Neural crest cell (in vitro differentiated cells): ENCODE results near the gene PRR13. TPM values are rescaled to one million over a fixed set of nuclear protein-coding genes. Genes with fewer than 3 reads are reported as not detected.
A peak's percentile ranks its signal among the peaks of the same experiment; 100 is the strongest.
"Not testable (repeated sequence)": the region's sequence is repeated elsewhere in the genome, so short reads cannot be mapped to it uniquely, and the experiment has no call there.

Experiments
- DNase-seq: peaks from one replicate; pipeline ENCODE4 v3.0.0; 2021; ENCODE audit warnings: low read depth, mixed read lengths, low spot score
- H3K27ac Mint-ChIP-seq: one replicate; pipeline ENCODE4 v1.8.0; 2021; ENCODE audit warnings: mild to moderate bottlenecking, mixed read lengths; ENCODE audit not compliant: unreplicated experiment
- H3K27me3 Mint-ChIP-seq: 2 replicates; pipeline ENCODE4 v1.8.0; 2021; ENCODE audit warnings: low read depth, mild to moderate bottlenecking, mixed read lengths
- H3K36me3 Mint-ChIP-seq: 2 replicates; pipeline ENCODE4 v1.8.0; 2021; ENCODE audit warnings: low read depth, mild to moderate bottlenecking, mixed read lengths
- H3K4me1 Mint-ChIP-seq: 2 replicates; pipeline ENCODE4 v1.8.0; 2021; ENCODE audit warnings: mixed read lengths
- H3K4me3 Mint-ChIP-seq: one replicate; pipeline ENCODE4 v1.8.0; 2021; ENCODE audit warnings: mild to moderate bottlenecking, mixed read lengths
- H3K9me3 Mint-ChIP-seq: 2 replicates; pipeline ENCODE4 v1.8.0; 2021; ENCODE audit warnings: mixed read lengths
- CTCF ChIP-seq: fragments of 200-600 bp; sonication (generic); conservative IDR thresholded peaks from 2 replicates; pipeline ENCODE4 v1.5.0; 2021; ENCODE audit warnings: antibody characterized with exemption, mild to moderate bottlenecking
- long read RNA-seq: library from polyadenylated mRNA; unstranded; transcript quantifications from one replicate; pipeline ENCODE4 v2.0.0, GENCODE V29; 2020
- total RNA-seq: library from RNA; stranded (reverse); gene quantifications from 2 replicates; pipeline ENCODE4 v1.2.1, GENCODE V29; 2021

Gene PRR13
- 82.8 and 89.1 TPM in 2 replicates for total RNA-seq
- long read RNA-seq, partial matches to known transcripts, result 0 of 2 reads
- long read RNA-seq, other reads (novel, unspliced or antisense), result 0 of 2 reads

- DNase-seq, result peak; percentile 96
- Mint-ChIP-seq H3K27me3 (no peaks in the 10 kb centered on the region), H3K4me1 (peaks cover 25% of the 10 kb centered on the region), H3K4me3 (peak within 1 kb of the TSS; percentile 92), H3K9me3 (no peaks in the 10 kb centered on the region), H3K36me3 (no peaks in the 10 kb centered on the region), H3K27ac (peak within 1 kb of the TSS; percentile 97)
- TF ChIP-seq CTCF, result no peak
Observed at GRCh38 chr12:53441040-53441833, at the start of gene PRR13. PRR13 (plus strand) TSS chr12:53441734; CDS start chr12:53442715, 981 bp downstream.

GRCh38 chr12:53399896-53400295, 41.6 kb upstream of the PRR13 start:
- Mint-ChIP-seq H3K9me3 (peaks cover 4% of the 10 kb centered on the region), H3K27me3 (no peaks in the 10 kb centered on the region), H3K36me3 (peaks cover 7% of the 10 kb centered on the region), H3K4me1 (peaks cover 24% of the 10 kb centered on the region), H3K4me3 (no peak overlapping the region), H3K27ac (no peak overlapping the region)
- no peak for DNase-seq
- no peak for TF ChIP-seq CTCF

- Mint-ChIP-seq H3K36me3 (peaks cover 10% of the 10 kb centered on the region), H3K4me1 (peaks cover 11% of the 10 kb centered on the region)
- not testable (repeated sequence) for H3K27ac Mint-ChIP-seq, H3K4me3 Mint-ChIP-seq, DNase-seq, H3K9me3 Mint-ChIP-seq, H3K27me3 Mint-ChIP-seq
Observed at GRCh38 chr12:53402351-53402750, 39.2 kb upstream of the PRR13 start.

- H3K4me3 Mint-ChIP-seq, result no peak overlapping the region
- no peaks in the 10 kb centered on the region for H3K27me3 Mint-ChIP-seq
- H3K9me3 Mint-ChIP-seq, result peaks cover 4% of the 10 kb centered on the region
- H3K27ac Mint-ChIP-seq, result no peak overlapping the region
- peaks cover 10% of the 10 kb centered on the region for H3K36me3 Mint-ChIP-seq
- DNase-seq, result no peak
- TF ChIP-seq CTCF, result no peak
- H3K4me1 Mint-ChIP-seq, result peaks cover 7% of the 10 kb centered on the region
Observed at GRCh38 chr12:53402871-53403270, 38.7 kb upstream of the PRR13 start.

- H3K27ac Mint-ChIP-seq, result no peak overlapping the region
- DNase-seq, result no peak
- H3K4me3 Mint-ChIP-seq, result no peak overlapping the region
- peaks cover 41% of the 10 kb centered on the region for H3K4me1 Mint-ChIP-seq
- TF ChIP-seq CTCF, result no peak
- no peaks in the 10 kb centered on the region for H3K27me3 Mint-ChIP-seq
- H3K36me3 Mint-ChIP-seq, result peaks cover 20% of the 10 kb centered on the region
- H3K9me3 Mint-ChIP-seq, result no peaks in the 10 kb centered on the region
Observed at GRCh38 chr12:53410951-53411350, 30.6 kb upstream of the PRR13 start.

GRCh38 chr12:53413485-53414204, 27.9 kb upstream of the PRR13 start:
- Mint-ChIP-seq H3K36me3 (peaks cover 17% of the 10 kb centered on the region), H3K4me3 (peak overlapping the region; percentile 36), H3K27ac (no peak overlapping the region), H3K4me1 (peaks cover 46% of the 10 kb centered on the region), H3K9me3 (no peaks in the 10 kb centered on the region), H3K27me3 (no peaks in the 10 kb centered on the region)
- TF ChIP-seq CTCF, result no peak
- no peak for DNase-seq
